Osteoblast (primary cell): ENCODE results near the gene TMCC1. TPM values are rescaled to one million over a fixed set of nuclear protein-coding genes. Genes with fewer than 3 reads are reported as not detected.

ENCODE experiments used
- DNase-seq: peaks from one replicate; pipeline ENCODE4 v3.0.0; 2011; ENCODE audit warnings: low spot score, mixed read lengths; ENCODE audit not compliant: insufficient read length; ENCODE audit errors: missing footprints
- H2AFZ ChIP-seq: 2 replicates; pipeline ENCODE4 v1.6.0; 2011; ENCODE audit warnings: mild to moderate bottlenecking, low read length
- H3K27ac ChIP-seq: 2 replicates; pipeline ENCODE4 v1.5.1; 2011; ENCODE audit warnings: mild to moderate bottlenecking, low read depth, low read length, moderate library complexity
- H3K27me3 ChIP-seq: 2 replicates; pipeline ENCODE4 v1.6.0; 2012; ENCODE audit warnings: mild to moderate bottlenecking, control low read depth, inconsistent platforms, low read length, moderate library complexity; ENCODE audit not compliant: insufficient read depth
- H3K36me3 ChIP-seq: 2 replicates; pipeline ENCODE4 v1.5.1; 2011; ENCODE audit warnings: mild to moderate bottlenecking, low read length, control low read depth, moderate library complexity; ENCODE audit not compliant: insufficient read depth
- H3K4me1 ChIP-seq: 2 replicates; pipeline ENCODE4 v1.5.1; 2011; ENCODE audit warnings: mild to moderate bottlenecking, low read length, control low read depth, moderate library complexity; ENCODE audit not compliant: insufficient read depth
- H3K4me2 ChIP-seq: 2 replicates; pipeline ENCODE4 v1.6.0; 2011; ENCODE audit warnings: mild to moderate bottlenecking, low read length; ENCODE audit not compliant: insufficient read depth
- H3K4me3 ChIP-seq: fragments of 200-600 bp; sonication (generic); 3 replicates; pipeline ENCODE4 v1.5.1; 2012; ENCODE audit warnings: mild to moderate bottlenecking, low read length, inconsistent platforms; ENCODE audit not compliant: insufficient read depth
- H3K79me2 ChIP-seq: 2 replicates; pipeline ENCODE4 v1.6.0; 2012; ENCODE audit warnings: mild to moderate bottlenecking, low read length, control low read depth, inconsistent platforms; ENCODE audit not compliant: insufficient read depth
- H3K9me3 ChIP-seq: 2 replicates; pipeline ENCODE4 v1.5.1; 2011; ENCODE audit warnings: low read depth, low read length, control low read depth
- H4K20me1 ChIP-seq: 2 replicates; pipeline ENCODE4 v1.6.0; 2012; ENCODE audit warnings: mild to moderate bottlenecking, low read length, control low read depth; ENCODE audit not compliant: insufficient read depth
- CTCF ChIP-seq: IDR thresholded peaks from 2 replicates; pipeline ENCODE4 v1.5.1; 2011; ENCODE audit warnings: mild to moderate bottlenecking, low read depth, low read length, moderate library complexity; ENCODE audit errors: extremely low read depth
- total RNA-seq: library from RNA; depleted of rRNA; stranded (reverse); fragments of >200 nt; gene quantifications from 2 replicates; pipeline ENCODE4 v1.2.3, GENCODE V29; 2012

TMCC1 gene
- total RNA-seq, 1 donor = 17.4 TPM

- Histone ChIP-seq H3K27me3 (no peaks in the 10 kb centered on the region), H3K4me3 (no peak overlapping the region), H4K20me1 (peaks cover 4% of the 10 kb centered on the region), H3K36me3 (no peaks in the 10 kb centered on the region), H3K27ac (peak overlapping the region; percentile 79), H2AFZ (no peak overlapping the region), H3K4me2 (peak overlapping the region; percentile 79), H3K9me3 (no peaks in the 10 kb centered on the region), H3K4me1 (peaks cover 21% of the 10 kb centered on the region), H3K79me2 (peaks cover 52% of the 10 kb centered on the region)
- no peak for DNase-seq
- no peak for TF ChIP-seq CTCF
Measured at GRCh38 chr3:129855170-129855831, 38.2 kb downstream of the TMCC1 start.

GRCh38 chr3:129854460-129854859 lies 39.1 kb downstream of the TMCC1 start:
- H3K4me2 ChIP-seq = peak overlapping the region; percentile 79
- H4K20me1 ChIP-seq = peaks cover 4% of the 10 kb centered on the region
- peaks cover 21% of the 10 kb centered on the region for H3K4me1 ChIP-seq

GRCh38 chr3:129845956-129846355 lies 47.6 kb downstream of the TMCC1 start:
- no peaks in the 10 kb centered on the region for H3K9me3 ChIP-seq
- H3K27me3 ChIP-seq = no peaks in the 10 kb centered on the region
- H3K4me2 ChIP-seq = no peak overlapping the region
- peaks cover 3% of the 10 kb centered on the region for H3K36me3 ChIP-seq
- DNase-seq = no peak
- H3K27ac ChIP-seq = no peak overlapping the region
- TF ChIP-seq CTCF = no peak
- H4K20me1 ChIP-seq = peaks cover 4% of the 10 kb centered on the region
- H3K4me1 ChIP-seq = peaks cover 6% of the 10 kb centered on the region
- H3K4me3 ChIP-seq = no peak overlapping the region
- H2AFZ ChIP-seq = no peak overlapping the region
- peaks cover 35% of the 10 kb centered on the region for H3K79me2 ChIP-seq

More at GRCh38 chr3:129854460-129854859, 39.1 kb downstream of the TMCC1 start:
- no peaks in the 10 kb centered on the region for H3K27me3 ChIP-seq
- no peak for TF ChIP-seq CTCF
- no peaks in the 10 kb centered on the region for H3K36me3 ChIP-seq
- no peak overlapping the region for H3K4me3 ChIP-seq
- peaks cover 53% of the 10 kb centered on the region for H3K79me2 ChIP-seq
- DNase-seq = no peak
- peak overlapping the region; percentile 79 for H3K27ac ChIP-seq
- no peaks in the 10 kb centered on the region for H3K9me3 ChIP-seq
- H2AFZ ChIP-seq = no peak overlapping the region

- Histone ChIP-seq H3K36me3 (peaks cover 3% of the 10 kb centered on the region), H3K4me1 (peaks cover 10% of the 10 kb centered on the region), H4K20me1 (peaks cover 12% of the 10 kb centered on the region), H3K9me3 (no peaks in the 10 kb centered on the region), H3K27ac (no peak overlapping the region), H3K27me3 (no peaks in the 10 kb centered on the region), H3K79me2 (peaks cover 34% of the 10 kb centered on the region), H2AFZ (no peak overlapping the region), H3K4me3 (no peak overlapping the region), H3K4me2 (no peak overlapping the region)
- no peak for DNase-seq
- TF ChIP-seq CTCF = no peak
Measured at GRCh38 chr3:129840707-129841360, 52.7 kb downstream of the TMCC1 start.
